Kidney epithelial cell (primary cell): ENCODE measurements around the gene TATDN2. TPM values are rescaled to one million over a fixed set of nuclear protein-coding genes. Genes with fewer than 3 reads are reported as not detected.

Experiments
- DNase-seq: peaks from one replicate; pipeline ENCODE4 v3.0.0-alpha.2; 2010; ENCODE audit warnings: low read depth
- H3K27me3 ChIP-seq: 2 replicates; pipeline ENCODE4 v1.6.0; 2011; ENCODE audit warnings: low read length; ENCODE audit not compliant: control insufficient read depth, insufficient read depth
- H3K36me3 ChIP-seq: 2 replicates; pipeline ENCODE4 v1.5.1; 2011; ENCODE audit warnings: low read length; ENCODE audit not compliant: control insufficient read depth, insufficient read depth
- H3K4me3 ChIP-seq: 2 replicates; pipeline ENCODE4 v1.5.1; 2011; ENCODE audit warnings: low read depth, mild to moderate bottlenecking, control low read depth, low read length
- CTCF ChIP-seq: IDR thresholded peaks from 2 replicates; pipeline ENCODE4 v1.5.1; 2011; ENCODE audit warnings: mild to moderate bottlenecking, moderate library complexity, low read length, control low read depth, inconsistent platforms; ENCODE audit not compliant: insufficient read depth, poor library complexity, severe bottlenecking
- total RNA-seq: library from RNA; depleted of rRNA; stranded (reverse); fragments of >200 nt; gene quantifications from 2 replicates; pipeline ENCODE4 v1.2.3, GENCODE V29; 2015

TATDN2 gene
- total RNA-seq, 1 donor from 2014 or later = 14.8 TPM

GRCh38 chr3:10315101-10315500, 66.8 kb downstream of the TATDN2 start:
- TF ChIP-seq CTCF = no peak
- H3K36me3 ChIP-seq = peaks cover 5% of the 10 kb centered on the region
- no peaks in the 10 kb centered on the region for H3K27me3 ChIP-seq
- no peak overlapping the region for H3K4me3 ChIP-seq
- no peak for DNase-seq

DNA sequence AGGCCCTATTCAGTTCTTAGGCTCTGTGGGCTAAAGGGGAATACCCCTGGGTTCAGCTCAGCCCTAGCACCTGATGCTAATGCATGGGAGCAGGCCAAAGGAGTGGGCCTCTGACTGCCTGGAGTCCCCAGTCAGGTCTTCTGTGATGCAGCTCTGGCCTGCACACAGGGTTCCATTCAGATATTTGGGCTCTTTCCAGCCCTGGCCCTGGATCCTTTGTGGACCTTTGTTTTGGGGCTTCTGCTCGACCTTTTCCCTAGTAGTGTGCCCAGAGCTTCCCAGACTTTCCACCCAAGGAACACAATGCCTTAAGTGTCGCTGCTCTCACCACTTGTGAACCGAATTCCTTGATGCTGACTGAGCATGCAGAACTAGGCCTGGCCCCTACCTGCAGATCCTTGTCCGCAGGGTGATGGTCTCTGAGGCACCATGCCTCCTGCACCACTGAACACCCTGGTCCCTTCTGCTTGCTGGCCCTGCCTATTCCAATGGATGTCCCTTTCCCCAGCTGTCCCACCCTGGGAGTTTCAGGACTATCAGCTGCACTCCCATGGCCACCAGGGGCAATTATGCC, 67.6 kb downstream of the TATDN2 start:
- no peaks in the 10 kb centered on the region for H3K27me3 ChIP-seq
- TF ChIP-seq CTCF = no peak
- H3K4me3 ChIP-seq = no peak overlapping the region
- no peak for DNase-seq
- H3K36me3 ChIP-seq = peaks cover 5% of the 10 kb centered on the region

DNA sequence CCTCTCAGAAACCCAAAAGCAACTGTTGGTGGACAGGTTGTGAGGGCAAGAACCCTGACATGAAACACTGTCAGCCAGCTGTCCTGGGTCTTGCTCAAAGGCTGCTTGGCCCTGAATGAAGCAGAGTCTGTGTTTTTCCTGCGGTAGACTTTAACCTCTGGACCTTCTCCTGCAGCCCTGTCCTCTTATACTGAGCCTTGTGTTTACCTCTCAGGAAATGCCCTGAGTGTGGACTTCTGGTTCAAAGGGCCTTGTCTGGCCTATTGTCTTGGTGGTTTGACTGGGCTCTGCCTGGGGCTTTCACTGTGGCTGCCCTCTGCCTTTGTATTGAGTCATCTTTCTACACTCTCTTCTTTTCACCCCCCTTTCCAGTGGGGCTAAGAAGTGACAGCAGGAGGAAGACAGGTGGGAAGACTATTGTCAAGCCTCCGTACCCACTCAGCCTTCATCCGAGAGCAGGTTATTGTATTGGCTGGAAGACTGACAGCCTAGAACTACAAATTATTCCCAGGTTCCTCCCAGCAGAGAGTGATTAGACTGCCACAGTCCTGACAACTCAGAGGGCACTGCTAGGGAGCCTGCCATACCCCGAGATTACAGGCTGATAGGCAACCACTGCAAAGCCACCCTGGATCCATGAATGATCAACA, 69.2 kb downstream of the TATDN2 start:
- TF ChIP-seq CTCF = no peak
- Histone ChIP-seq H3K27me3 (no peaks in the 10 kb centered on the region), H3K4me3 (no peak overlapping the region), H3K36me3 (peaks cover 5% of the 10 kb centered on the region)
- no peak for DNase-seq

GRCh38 chr3:10317961-10318350, 69.7 kb downstream of the TATDN2 start:
- no peak for TF ChIP-seq CTCF
- Histone ChIP-seq H3K27me3 (no peaks in the 10 kb centered on the region), H3K4me3 (no peak overlapping the region), H3K36me3 (peaks cover 5% of the 10 kb centered on the region)
- DNase-seq = no peak

DNA sequence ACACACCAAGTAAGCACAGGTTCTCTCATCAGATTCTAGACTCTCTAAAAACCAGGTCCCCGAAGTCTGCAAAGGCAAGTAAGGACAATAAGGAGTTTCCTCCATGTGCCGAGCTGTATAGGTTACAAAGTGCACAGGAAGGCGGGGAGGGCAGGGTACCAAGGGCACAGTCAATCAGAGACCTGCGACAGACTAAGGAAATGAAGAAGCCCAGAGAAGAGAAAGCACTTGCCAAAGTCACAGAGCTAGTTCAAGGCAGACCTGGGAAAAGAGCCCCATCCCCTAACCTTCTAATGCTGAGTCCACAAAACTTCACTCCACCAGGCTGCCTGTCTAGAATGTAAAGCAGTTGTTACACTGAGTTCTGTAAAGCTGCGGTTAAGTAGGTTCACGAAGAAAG, 71.0 kb downstream of the TATDN2 start:
- no peak for DNase-seq
- TF ChIP-seq CTCF = no peak
- Histone ChIP-seq H3K4me3 (no peak overlapping the region), H3K36me3 (peaks cover 5% of the 10 kb centered on the region), H3K27me3 (no peaks in the 10 kb centered on the region)

GRCh38 chr3:10319804-10320203, 71.5 kb downstream of the TATDN2 start:
- no peak for DNase-seq
- peak overlapping the region; percentile 100 for H3K4me3 ChIP-seq
- no peaks in the 10 kb centered on the region for H3K27me3 ChIP-seq
- peaks cover 5% of the 10 kb centered on the region for H3K36me3 ChIP-seq
- TF ChIP-seq CTCF = no peak
